Muscle of leg (tissue), 11 donors: ENCODE data around the gene SRRD. TPM values are rescaled to one million over a fixed set of nuclear protein-coding genes. Genes with fewer than 3 reads are reported as not detected.

Experiments
- DNase-seq: peaks from one replicate; pipeline ENCODE4 v3.0.0; 2013
- H3K27ac ChIP-seq: one replicate; pipeline ENCODE4 v1.5.1; 2013; ENCODE audit warnings: mild to moderate bottlenecking, low read length, control low read depth
- H3K27me3 ChIP-seq: one replicate; pipeline ENCODE4 v1.6.1; 2013; ENCODE audit warnings: low read length; ENCODE audit not compliant: control insufficient read depth, insufficient read depth
- H3K36me3 ChIP-seq: one replicate; pipeline ENCODE4 v1.6.1; 2013; ENCODE audit warnings: low read length; ENCODE audit not compliant: control insufficient read depth, insufficient read depth
- H3K4me1 ChIP-seq: one replicate; pipeline ENCODE4 v1.6.1; 2013; ENCODE audit warnings: low read length; ENCODE audit not compliant: control insufficient read depth, insufficient read depth
- H3K4me3 ChIP-seq: one replicate; pipeline ENCODE4 v1.5.1; 2013; ENCODE audit warnings: low read length, control low read depth
- H3K9me3 ChIP-seq: replicated peaks from 2 replicates; pipeline ENCODE4 v1.6.1; 2013; ENCODE audit warnings: low read depth, low read length; ENCODE audit not compliant: control insufficient read depth
- WGBS: methylation state at CpG from one replicate; pipeline ENCODE4 v1.1.5; 2013; ENCODE audit warnings: missing lambda C conversion rate; ENCODE audit not compliant: insufficient coverage; 5-methylcytosine and 5-hydroxymethylcytosine counted together
- polyA plus RNA-seq, 8 donors: library from polyadenylated mRNA; unstranded; fragments of 120-200 nt; gene quantifications; one replicate each; pipeline versions ENCODE4 v1.2.1 to v1.2.3, GENCODE V29; 2013; ENCODE audit warnings: inconsistent platforms in 1 of 8, low replicate concordance in 1 of 8; ENCODE audit not compliant: insufficient read length in 8 of 8, insufficient read depth in 1 of 8
- total RNA-seq: library from RNA; stranded (reverse); fragments of 120-200 nt; gene quantifications from one replicate; pipeline ENCODE4 v1.2.4, GENCODE V29; 2013

The SRRD gene
- total and polyA plus RNA-seq, 9 donors = 18.9 to 24.2 (median 22.5) TPM

- DNase-seq = no peak
- no peaks in the 10 kb centered on the region for H3K9me3 ChIP-seq
- no peaks in the 10 kb centered on the region for H3K27me3 ChIP-seq
- H3K36me3 ChIP-seq = peaks cover 70% of the 10 kb centered on the region
- no peak overlapping the region for H3K4me3 ChIP-seq
- H3K27ac ChIP-seq = no peak overlapping the region
- 83% methylated on average over 2 of the region's 4 CpGs for whole genome bisulfite sequencing
- H3K4me1 ChIP-seq = no peaks in the 10 kb centered on the region
Observed at GRCh38 chr22:26496456-26496855, 12.8 kb downstream of the SRRD start.

GRCh38 chr22:26499188-26499703, 15.6 kb downstream of the SRRD start:
- WGBS = 92% methylated on average over 20 of the region's 25 CpGs
- Histone ChIP-seq H3K27ac (no peak overlapping the region), H3K36me3 (peaks cover 71% of the 10 kb centered on the region), H3K4me1 (peaks cover 4% of the 10 kb centered on the region), H3K27me3 (no peaks in the 10 kb centered on the region), H3K9me3 (no peaks in the 10 kb centered on the region), H3K4me3 (no peak overlapping the region)
- DNase-seq = no peak

GRCh38 chr22:26501996-26502395, 18.3 kb downstream of the SRRD start:
- Histone ChIP-seq H3K27me3 (no peaks in the 10 kb centered on the region), H3K4me1 (peaks cover 4% of the 10 kb centered on the region), H3K27ac (no peak overlapping the region), H3K9me3 (no peaks in the 10 kb centered on the region), H3K4me3 (no peak overlapping the region), H3K36me3 (peaks cover 72% of the 10 kb centered on the region)
- WGBS = no CpG with 5 or more reads among the region's 2 CpGs
- no peak for DNase-seq

GRCh38 chr22:26502688-26503561, 19.2 kb downstream of the SRRD start:
- peaks cover 4% of the 10 kb centered on the region for H3K4me1 ChIP-seq
- H3K9me3 ChIP-seq = no peaks in the 10 kb centered on the region
- DNase-seq = peak; percentile 59
- H3K4me3 ChIP-seq = no peak overlapping the region
- H3K27me3 ChIP-seq = no peaks in the 10 kb centered on the region
- no peak overlapping the region for H3K27ac ChIP-seq
- 12% methylated on average over 2 of the region's 3 CpGs for WGBS
- peaks cover 74% of the 10 kb centered on the region for H3K36me3 ChIP-seq

- WGBS = no CpG with 5 or more reads among the region's 1 CpG
- no peak for DNase-seq
- Histone ChIP-seq H3K9me3 (no peaks in the 10 kb centered on the region), H3K27ac (no peak overlapping the region), H3K4me3 (no peak overlapping the region), H3K4me1 (peaks cover 4% of the 10 kb centered on the region), H3K27me3 (no peaks in the 10 kb centered on the region), H3K36me3 (peaks cover 75% of the 10 kb centered on the region)
Observed at GRCh38 chr22:26503758-26504157, 20.1 kb downstream of the SRRD start.

GRCh38 chr22:26508148-26508547, 24.5 kb downstream of the SRRD start:
- Histone ChIP-seq H3K27me3 (no peaks in the 10 kb centered on the region), H3K4me3 (no peak overlapping the region), H3K27ac (no peak overlapping the region), H3K4me1 (peaks cover 20% of the 10 kb centered on the region), H3K36me3 (peaks cover 55% of the 10 kb centered on the region), H3K9me3 (no peaks in the 10 kb centered on the region)
- no peak for DNase-seq

- DNase-seq = peak; percentile 97
- Histone ChIP-seq H3K27me3 (no peaks in the 10 kb centered on the region), H3K4me3 (peak within 1 kb of the TSS; percentile 96), H3K27ac (peak within 1 kb of the TSS; percentile 42), H3K36me3 (peaks cover 23% of the 10 kb centered on the region), H3K4me1 (peaks cover 18% of the 10 kb centered on the region), H3K9me3 (no peaks in the 10 kb centered on the region)
- 2% methylated on average over 39 of the region's 40 CpGs for WGBS
Observed at GRCh38 chr22:26512149-26512793, 28.6 kb downstream of the SRRD start, which contains the start of gene TFIP11. Gene TFIP11, minus strand, starts transcription at chr22:26512473. Its CDS starts 2,201 bp downstream, at chr22:26510272.

- H3K36me3 ChIP-seq = peaks cover 14% of the 10 kb centered on the region
- H3K27me3 ChIP-seq = no peaks in the 10 kb centered on the region
- no peaks in the 10 kb centered on the region for H3K9me3 ChIP-seq
- H3K4me1 ChIP-seq = peaks cover 18% of the 10 kb centered on the region
- DNase-seq = no peak
- no peak overlapping the region for H3K27ac ChIP-seq
- no peak overlapping the region for H3K4me3 ChIP-seq
- no CpG with 5 or more reads among the region's 1 CpG for WGBS
Observed at GRCh38 chr22:26513838-26514237, 30.2 kb downstream of the SRRD start.

- Histone ChIP-seq H3K27me3 (no peaks in the 10 kb centered on the region), H3K9me3 (no peaks in the 10 kb centered on the region), H3K36me3 (peaks cover 6% of the 10 kb centered on the region), H3K4me3 (no peak overlapping the region), H3K27ac (no peak overlapping the region), H3K4me1 (peaks cover 18% of the 10 kb centered on the region)
- 95% methylated on average over 4 of the region's 12 CpGs for WGBS
- no peak for DNase-seq
Observed at GRCh38 chr22:26514419-26515161, 30.9 kb downstream of the SRRD start.

GRCh38 chr22:26515931-26516330, 32.3 kb downstream of the SRRD start:
- DNase-seq = no peak
- H3K9me3 ChIP-seq = no peaks in the 10 kb centered on the region
- no peaks in the 10 kb centered on the region for H3K27me3 ChIP-seq
- peaks cover 17% of the 10 kb centered on the region for H3K4me1 ChIP-seq
- H3K36me3 ChIP-seq = no peaks in the 10 kb centered on the region
- WGBS = no CpG with 5 or more reads among the region's 3 CpGs
- no peak overlapping the region for H3K27ac ChIP-seq
- no peak overlapping the region for H3K4me3 ChIP-seq
